GM19035 (cell line): ENCODE measurements around the gene SETBP1.

Experiments
- ATAC-seq: cut with Tn5 transposase; IDR thresholded peaks from one replicate; pipeline ENCODE4 v1.9.1; 2021; ENCODE audit not compliant: unreplicated experiment

The SETBP1 gene

DNA sequence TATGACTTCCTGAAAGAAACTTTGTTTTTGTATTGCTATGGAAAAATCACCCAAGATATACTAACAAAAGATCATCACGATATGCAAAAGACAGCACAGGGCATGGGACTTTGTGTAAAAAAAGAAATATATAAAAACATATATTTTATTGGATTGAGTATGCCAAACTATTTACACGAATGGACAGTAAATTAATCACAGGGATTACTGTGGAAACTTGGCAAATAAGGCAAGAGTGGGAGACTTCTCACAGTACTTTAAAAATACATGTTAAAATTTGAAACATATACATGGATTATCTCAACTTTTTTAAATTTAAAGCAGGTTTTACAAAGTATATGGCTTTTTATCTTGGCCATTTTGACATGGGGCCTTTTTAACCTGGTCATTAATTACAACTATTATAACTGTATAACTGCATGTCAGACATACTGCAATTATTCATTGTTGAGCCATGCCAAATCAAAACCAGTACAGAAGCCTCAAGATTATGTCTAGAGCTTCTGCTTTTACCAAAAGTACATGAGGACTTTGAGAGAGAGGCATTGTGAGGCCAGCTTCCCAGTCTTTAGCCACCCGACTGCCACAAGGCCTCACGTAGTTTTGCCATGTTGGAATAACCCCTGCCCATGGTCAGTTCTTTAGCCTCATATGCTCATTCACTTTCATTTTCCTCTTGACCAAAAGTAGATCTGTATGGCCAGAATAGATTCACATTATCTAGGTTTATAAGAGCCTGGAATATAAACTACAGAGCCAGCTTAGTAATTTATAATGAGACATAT is 419.8 kb downstream of the SETBP1 start:
- no peak for ATAC-seq

- no peak for ATAC-seq
These were observed 421.4 kb downstream of the SETBP1 start for GRCh38 chr18:45102126-45102525.

- no peak for ATAC-seq
These were observed 422.2 kb downstream of the SETBP1 start for GRCh38 chr18:45102863-45103262.

DNA sequence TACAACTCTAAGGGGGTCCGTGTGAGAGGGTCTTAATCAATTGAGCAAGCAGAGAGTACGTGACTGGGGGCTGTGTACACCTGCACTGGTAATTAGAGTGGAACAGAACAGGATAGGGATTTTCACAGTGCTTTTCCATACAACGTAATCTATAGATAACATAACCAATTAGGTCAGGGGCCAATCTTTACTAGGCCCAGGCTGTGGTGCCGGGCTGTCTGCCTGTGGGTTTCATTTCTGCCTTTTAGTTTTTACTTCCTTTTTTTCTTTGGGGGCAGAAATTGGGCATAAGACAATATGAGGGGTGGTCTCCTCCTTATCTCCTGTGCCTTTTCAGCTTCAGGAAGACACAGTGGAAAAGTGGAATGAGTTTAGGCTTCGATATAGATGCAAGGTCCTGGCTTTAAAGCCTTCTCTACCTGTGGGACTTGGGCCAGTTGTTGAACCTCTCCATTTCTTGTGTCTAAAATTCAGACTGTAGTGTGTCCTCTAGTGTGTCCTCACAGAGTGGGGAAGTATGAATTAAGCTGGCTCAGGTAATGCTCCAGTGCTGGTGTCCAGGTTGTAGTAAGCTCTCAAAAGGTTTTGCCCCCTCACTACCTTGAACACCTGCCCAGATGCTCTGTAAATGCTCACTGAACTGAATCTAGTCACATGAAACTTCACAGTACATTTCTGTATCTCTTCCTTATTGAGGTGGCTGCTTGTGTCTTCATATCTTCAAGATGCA is 422.8 kb downstream of the SETBP1 start:
- peak; percentile 44 for ATAC-seq

- peak; percentile 22 for ATAC-seq
These were observed 423.3 kb downstream of the SETBP1 start for GRCh38 chr18:45104049-45104395.

DNA sequence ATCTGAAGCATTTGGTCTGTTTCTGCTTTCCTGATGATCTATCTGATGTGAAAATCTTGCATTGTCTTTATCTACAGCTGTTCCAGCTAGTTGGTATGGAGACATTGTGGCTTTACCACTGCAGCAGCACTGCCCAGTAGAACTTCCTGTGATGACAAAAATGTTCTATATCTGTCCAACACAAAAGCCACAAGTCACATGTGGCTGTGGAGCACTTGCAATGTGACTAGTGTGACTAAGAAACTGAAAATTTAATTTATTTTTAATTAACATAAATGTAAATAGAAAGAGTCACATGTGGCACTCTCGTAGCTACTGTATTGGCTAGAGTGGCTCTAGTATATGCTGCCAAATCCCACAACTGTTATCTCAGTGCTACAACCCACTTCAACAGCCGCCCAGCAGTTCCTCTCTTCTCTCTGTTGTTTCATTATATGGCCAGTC is 425.7 kb downstream of the SETBP1 start:
- ATAC-seq = peak; percentile 83

- no peak for ATAC-seq
These were observed 426.7 kb downstream of the SETBP1 start for GRCh38 chr18:45107425-45107824.

- ATAC-seq = no peak
These were observed 428.1 kb downstream of the SETBP1 start for GRCh38 chr18:45108754-45109153.

GRCh38 chr18:45109271-45109670 is 428.6 kb downstream of the SETBP1 start:
- ATAC-seq = no peak

DNA sequence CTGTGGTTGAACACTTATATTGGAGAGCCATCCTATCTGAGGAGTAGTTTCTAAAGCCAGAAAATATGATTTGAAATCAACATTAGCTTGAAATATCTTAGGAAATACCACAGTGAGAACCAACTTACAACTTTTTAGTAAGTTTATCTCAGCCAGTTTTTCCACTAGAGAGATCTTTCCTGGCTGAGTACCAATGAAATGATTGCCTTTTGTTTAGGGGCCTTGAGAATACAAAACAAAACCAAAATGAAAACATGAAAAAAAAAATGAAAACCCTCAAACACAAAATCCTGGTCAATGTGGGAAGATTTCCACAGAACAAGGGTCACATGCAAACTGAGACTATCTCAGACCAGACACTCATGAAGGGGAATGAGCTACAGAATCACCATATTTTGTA is 429.0 kb downstream of the SETBP1 start:
- no peak for ATAC-seq

DNA sequence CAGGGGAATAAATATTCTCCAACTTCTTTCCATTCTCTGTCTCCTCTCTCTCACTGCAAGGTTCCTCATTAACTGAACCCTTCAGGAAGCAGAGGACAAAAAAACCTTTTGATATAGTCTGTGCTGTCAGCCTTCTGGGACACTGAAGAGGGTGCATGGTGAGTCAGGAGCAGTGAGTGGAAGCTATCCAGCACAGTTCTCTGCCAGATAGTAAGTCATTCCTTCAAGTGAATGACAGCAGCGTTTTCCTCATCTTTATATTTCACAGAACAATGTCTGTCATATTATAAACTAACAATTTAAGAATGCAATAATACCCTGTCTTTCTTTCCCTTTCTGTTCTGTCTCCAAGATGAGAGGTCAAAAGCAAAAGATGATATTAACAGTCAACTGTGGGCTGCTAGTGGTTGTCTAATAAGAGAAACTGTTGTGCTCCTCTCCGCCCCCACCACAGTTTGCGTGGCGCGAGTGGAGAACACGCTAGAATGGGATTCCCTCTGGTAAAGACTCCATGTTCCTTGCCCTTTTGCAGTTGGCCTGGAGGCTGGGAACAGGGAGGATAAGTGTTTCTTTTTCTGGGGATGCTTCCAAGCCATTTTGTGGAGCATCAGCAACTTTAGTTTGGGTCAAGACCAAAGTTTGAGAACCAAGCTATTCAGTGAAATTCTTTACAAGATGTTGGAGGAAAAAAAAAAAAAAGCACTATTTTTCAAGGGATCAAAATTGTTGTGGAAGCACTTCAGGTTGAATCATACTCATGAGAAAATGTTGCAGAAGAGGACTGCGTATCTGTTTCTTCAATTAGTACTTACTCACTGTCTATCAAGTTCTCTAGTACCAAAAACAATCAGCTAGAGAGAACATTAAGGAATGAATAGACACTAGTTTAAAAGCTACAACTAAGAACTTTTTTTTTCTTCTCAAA is 430.2 kb downstream of the SETBP1 start:
- no peak for ATAC-seq

DNA sequence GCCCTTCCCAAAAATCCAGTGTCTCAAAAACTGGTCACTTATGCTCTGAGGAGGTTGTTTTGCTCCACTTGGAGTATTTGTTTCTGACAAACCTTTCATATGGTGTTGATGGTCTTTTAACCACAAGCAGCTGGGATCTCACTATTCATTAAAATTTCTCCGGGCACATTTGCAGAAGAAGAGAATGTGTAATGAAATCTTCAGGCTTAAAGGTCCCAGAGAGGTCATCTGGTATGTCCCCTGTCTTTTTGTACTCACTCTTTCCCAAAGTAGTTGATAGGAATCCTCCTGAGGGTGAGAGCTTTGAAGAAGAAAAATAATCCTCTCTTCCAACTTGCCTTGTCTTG is 430.8 kb downstream of the SETBP1 start:
- ATAC-seq = no peak

- no peak for ATAC-seq
These were observed 432.0 kb downstream of the SETBP1 start for GRCh38 chr18:45112682-45113081.

DNA sequence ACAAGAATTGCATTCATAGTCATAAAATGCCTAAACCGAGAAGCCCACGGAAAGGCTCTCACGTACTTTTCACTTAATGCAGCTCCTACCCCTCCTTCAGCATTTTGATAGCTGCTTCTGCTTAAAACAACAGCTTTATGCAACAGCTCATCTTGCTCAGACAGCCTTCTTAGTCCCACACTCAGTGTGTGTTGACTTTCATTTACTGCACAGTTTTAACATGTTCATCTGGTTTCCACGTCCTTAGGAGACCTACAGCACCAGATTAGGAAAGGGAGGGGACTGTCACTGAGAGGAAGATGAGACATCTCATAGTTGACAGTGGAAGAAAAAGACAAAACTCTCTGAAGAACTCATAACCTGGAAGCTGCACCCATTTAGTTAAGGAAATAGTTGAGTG is 435.4 kb downstream of the SETBP1 start:
- no peak for ATAC-seq
